K562 (cell line): ENCODE measurements around the gene ITSN1. TPM values are rescaled to one million over a fixed set of nuclear protein-coding genes. Genes with fewer than 3 reads are reported as not detected.
A peak's percentile ranks its signal among the peaks of the same experiment; 100 is the strongest.

Source experiments
- BACH1 ChIP-seq: fragments of 200-800 bp; sonication (Bioruptor generic); IDR thresholded peaks from 2 replicates; pipeline ENCODE4 v1.6.1; 2016; ENCODE audit warnings: missing genetic modification characterization, missing compliant biosample characterization
- C11orf30 ChIP-seq: fragments of 450-650 bp; IDR thresholded peaks from 2 replicates; pipeline ENCODE4 v1.6.1; 2016; ENCODE audit warnings: low read depth, mild to moderate bottlenecking
- FOXA3 ChIP-seq, 2 experiments: fragments of 450-650 bp in 1 of 2; sonication (generic) in 1 of 2; formaldehyde crosslinking; IDR thresholded peaks in 1 of 2; conservative IDR thresholded peaks in 1 of 2; 2 replicates each; pipeline versions ENCODE4 v1.4.0 to v1.8.0; 2020 to 2022; ENCODE audit warnings: mild to moderate bottlenecking in 2 of 2, missing genetic modification reagents in 1 of 2
- NCOA1 ChIP-seq: fragments of 450-650 bp; IDR thresholded peaks from 2 replicates; pipeline ENCODE4 v1.6.1; 2016; ENCODE audit warnings: low read depth
- PRMT5 ChIP-seq: sonication (generic); formaldehyde crosslinking; IDR thresholded peaks from 2 replicates; pipeline ENCODE4 v1.5.0; 2020; ENCODE audit warnings: missing genetic modification reagents
- RBM39 ChIP-seq: fragments of 200-400 bp; formaldehyde crosslinking; optimal IDR thresholded peaks from 2 replicates; pipeline ENCODE3; 2018; ENCODE audit warnings: low read depth, low read length
- SRSF1 ChIP-seq: fragments of 200-400 bp; formaldehyde crosslinking; IDR thresholded peaks from 2 replicates; pipeline ENCODE4 v1.6.1; 2017; ENCODE audit warnings: mild to moderate bottlenecking, low read depth, low read length, moderate library complexity
- TRIM24 ChIP-seq, 2 experiments: fragments of 450-650 bp; IDR thresholded peaks; 2 replicates each; pipeline ENCODE4 v1.6.1; 2016
- ZC3H8 ChIP-seq: fragments of 450-650 bp; IDR thresholded peaks from 2 replicates; pipeline ENCODE4 v1.6.1; 2017
- ZKSCAN1 ChIP-seq: fragments of 150-350 bp; IDR thresholded peaks from 2 replicates; pipeline ENCODE4 v1.6.1; 2016; ENCODE audit warnings: low read depth, low read length
- ZNF133 ChIP-seq: fragments of 250-450 bp; sonication (Bioruptor Pico); IDR thresholded peaks from 2 replicates; pipeline ENCODE4 v1.4.0; 2020; ENCODE audit warnings: mild to moderate bottlenecking
- ZNF24 ChIP-seq: fragments of 450-650 bp; IDR thresholded peaks from 2 replicates; pipeline ENCODE4 v1.6.1; 2016
- ZNF431 ChIP-seq: sonication (generic); formaldehyde crosslinking; IDR thresholded peaks from 2 replicates; pipeline ENCODE4 v1.8.0; 2022; ENCODE audit warnings: mild to moderate bottlenecking, missing genetic modification reagents
- polyA plus RNA-seq, 8 experiments: library from polyadenylated mRNA; depleted of rRNA in 4 of 8; stranded (reverse) in 5 of 8; unstranded in 3 of 8; fragments of >200 nt; fragmentation: Nextera tagmentation in 2 of 8; fragmentation: Illumina TruSeq in 1 of 8; extraction: Ambion mirVana in 2 of 8; extraction: Trizol in 1 of 8; gene quantifications; 2 replicates each; pipeline versions ENCODE4 v1.2.1 to v1.2.3, GENCODE V29; 2011 to 2014; ENCODE audit warnings: inconsistent platforms in 1 of 8, missing spikeins in 1 of 8
- total RNA-seq, 7 experiments: library from RNA; depleted of rRNA in 6 of 7; stranded (reverse); fragments of >200 nt in 6 of 7; fragmentation: Illumina TruSeq in 2 of 7; extraction: Trizol in 2 of 7; gene quantifications; 2 replicates each; pipeline versions ENCODE4 v1.2.1 to v1.2.3, GENCODE V29; 2011 to 2021; ENCODE audit warnings: low replicate concordance in 1 of 7
- TF ChIP-seq, protein P1 (sequence below): fragments of 450-650 bp; IDR thresholded peaks from 2 replicates; pipeline ENCODE4 v1.6.1; 2017; ENCODE audit warnings: antibody characterized with exemption
- TF ChIP-seq, protein P2 (sequence below): fragments of 450-650 bp; IDR thresholded peaks from 2 replicates; pipeline ENCODE4 v1.6.1; 2016; ENCODE audit warnings: low read depth
- TF ChIP-seq, protein P3 (sequence below), 2 experiments: IDR thresholded peaks in 1 of 2; conservative IDR thresholded peaks in 1 of 2; 2 replicates each; pipeline ENCODE4 v1.6.1; 2016; ENCODE audit warnings: low read depth in 2 of 2, mild to moderate bottlenecking in 1 of 2, missing compliant biosample characterization in 1 of 2, missing genetic modification characterization in 1 of 2, moderate library complexity in 1 of 2

Gene ITSN1
- total and polyA plus RNA-seq, 9 of the 15 experiments (the other 6 are each of a cell fraction or from before 2014, with no cell fraction given) = 1.1 to 12.6 (median 4.8) TPM

DNA sequence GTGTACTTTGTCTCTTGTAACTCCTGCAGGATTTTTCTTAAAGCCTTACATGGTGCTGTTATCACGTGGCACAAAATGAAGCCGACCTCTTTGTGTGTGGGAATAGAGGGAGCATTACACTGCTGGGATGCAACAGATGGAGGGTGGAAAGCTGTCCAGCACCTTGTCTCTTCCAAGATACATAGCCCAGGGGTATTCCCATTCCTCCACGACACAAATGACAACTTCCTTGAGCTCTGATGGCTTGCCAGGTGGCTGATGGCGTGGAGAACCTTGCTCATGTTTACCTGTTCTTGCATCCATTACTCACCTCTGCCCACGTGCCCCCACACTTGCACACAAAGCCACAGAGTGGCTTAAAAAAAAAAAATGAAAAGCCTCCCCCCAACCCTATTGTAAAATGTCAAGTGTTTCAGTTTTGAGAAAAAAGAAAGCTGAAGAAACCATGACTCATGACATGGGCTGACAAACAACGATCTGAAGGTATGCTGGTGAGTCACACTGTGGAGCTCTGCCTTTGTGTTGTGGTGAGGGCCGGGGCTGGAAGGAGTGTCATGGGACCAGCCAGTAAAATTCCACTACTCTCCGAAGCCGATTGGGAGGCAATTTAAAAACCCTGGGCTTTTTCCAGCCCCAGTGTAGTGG lies 305.3 kb downstream of the ITSN1 start (continued):
- TF ChIP-seq, protein P1, sequence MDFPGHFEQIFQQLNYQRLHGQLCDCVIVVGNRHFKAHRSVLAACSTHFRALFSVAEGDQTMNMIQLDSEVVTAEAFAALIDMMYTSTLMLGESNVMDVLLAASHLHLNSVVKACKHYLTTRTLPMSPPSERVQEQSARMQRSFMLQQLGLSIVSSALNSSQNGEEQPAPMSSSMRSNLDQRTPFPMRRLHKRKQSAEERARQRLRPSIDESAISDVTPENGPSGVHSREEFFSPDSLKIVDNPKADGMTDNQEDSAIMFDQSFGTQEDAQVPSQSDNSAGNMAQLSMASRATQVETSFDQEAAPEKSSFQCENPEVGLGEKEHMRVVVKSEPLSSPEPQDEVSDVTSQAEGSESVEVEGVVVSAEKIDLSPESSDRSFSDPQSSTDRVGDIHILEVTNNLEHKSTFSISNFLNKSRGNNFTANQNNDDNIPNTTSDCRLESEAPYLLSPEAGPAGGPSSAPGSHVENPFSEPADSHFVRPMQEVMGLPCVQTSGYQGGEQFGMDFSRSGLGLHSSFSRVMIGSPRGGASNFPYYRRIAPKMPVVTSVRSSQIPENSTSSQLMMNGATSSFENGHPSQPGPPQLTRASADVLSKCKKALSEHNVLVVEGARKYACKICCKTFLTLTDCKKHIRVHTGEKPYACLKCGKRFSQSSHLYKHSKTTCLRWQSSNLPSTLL = no peak
- TF ChIP-seq PRMT5 (no peak), TRIM24 (IDR thresholded peaks at IDR 0.05) (peak in 1 of 2 experiments; percentile 38; a peak in 2 of 4 replicates), SRSF1 (no peak), BACH1 (tag) (peak; percentile 88), ZC3H8 (no peak), ZKSCAN1 (0 out of 2 replicates have a peak, but pooled peaks have one; percentile 26), RBM39 (no peak), NCOA1 (0 out of 2 replicates have a peak, but pooled peaks have one; percentile 48), FOXA3 (CRISPR knock-in tag; conservative IDR thresholded peaks at IDR 0.05 in 1 of 2, IDR thresholded peaks at IDR 0.05 in 1 of 2) (peak in 1 of 2 experiments; percentile 78; a peak in 1 of 4 replicates), ZNF133 (CRISPR knock-in tag) (no peak), ZNF24 (0 out of 2 replicates have a peak, but pooled peaks have one; percentile 7), ZNF431 (CRISPR knock-in tag) (no peak), C11orf30 (peak; percentile 84)
- TF ChIP-seq, protein P2, sequence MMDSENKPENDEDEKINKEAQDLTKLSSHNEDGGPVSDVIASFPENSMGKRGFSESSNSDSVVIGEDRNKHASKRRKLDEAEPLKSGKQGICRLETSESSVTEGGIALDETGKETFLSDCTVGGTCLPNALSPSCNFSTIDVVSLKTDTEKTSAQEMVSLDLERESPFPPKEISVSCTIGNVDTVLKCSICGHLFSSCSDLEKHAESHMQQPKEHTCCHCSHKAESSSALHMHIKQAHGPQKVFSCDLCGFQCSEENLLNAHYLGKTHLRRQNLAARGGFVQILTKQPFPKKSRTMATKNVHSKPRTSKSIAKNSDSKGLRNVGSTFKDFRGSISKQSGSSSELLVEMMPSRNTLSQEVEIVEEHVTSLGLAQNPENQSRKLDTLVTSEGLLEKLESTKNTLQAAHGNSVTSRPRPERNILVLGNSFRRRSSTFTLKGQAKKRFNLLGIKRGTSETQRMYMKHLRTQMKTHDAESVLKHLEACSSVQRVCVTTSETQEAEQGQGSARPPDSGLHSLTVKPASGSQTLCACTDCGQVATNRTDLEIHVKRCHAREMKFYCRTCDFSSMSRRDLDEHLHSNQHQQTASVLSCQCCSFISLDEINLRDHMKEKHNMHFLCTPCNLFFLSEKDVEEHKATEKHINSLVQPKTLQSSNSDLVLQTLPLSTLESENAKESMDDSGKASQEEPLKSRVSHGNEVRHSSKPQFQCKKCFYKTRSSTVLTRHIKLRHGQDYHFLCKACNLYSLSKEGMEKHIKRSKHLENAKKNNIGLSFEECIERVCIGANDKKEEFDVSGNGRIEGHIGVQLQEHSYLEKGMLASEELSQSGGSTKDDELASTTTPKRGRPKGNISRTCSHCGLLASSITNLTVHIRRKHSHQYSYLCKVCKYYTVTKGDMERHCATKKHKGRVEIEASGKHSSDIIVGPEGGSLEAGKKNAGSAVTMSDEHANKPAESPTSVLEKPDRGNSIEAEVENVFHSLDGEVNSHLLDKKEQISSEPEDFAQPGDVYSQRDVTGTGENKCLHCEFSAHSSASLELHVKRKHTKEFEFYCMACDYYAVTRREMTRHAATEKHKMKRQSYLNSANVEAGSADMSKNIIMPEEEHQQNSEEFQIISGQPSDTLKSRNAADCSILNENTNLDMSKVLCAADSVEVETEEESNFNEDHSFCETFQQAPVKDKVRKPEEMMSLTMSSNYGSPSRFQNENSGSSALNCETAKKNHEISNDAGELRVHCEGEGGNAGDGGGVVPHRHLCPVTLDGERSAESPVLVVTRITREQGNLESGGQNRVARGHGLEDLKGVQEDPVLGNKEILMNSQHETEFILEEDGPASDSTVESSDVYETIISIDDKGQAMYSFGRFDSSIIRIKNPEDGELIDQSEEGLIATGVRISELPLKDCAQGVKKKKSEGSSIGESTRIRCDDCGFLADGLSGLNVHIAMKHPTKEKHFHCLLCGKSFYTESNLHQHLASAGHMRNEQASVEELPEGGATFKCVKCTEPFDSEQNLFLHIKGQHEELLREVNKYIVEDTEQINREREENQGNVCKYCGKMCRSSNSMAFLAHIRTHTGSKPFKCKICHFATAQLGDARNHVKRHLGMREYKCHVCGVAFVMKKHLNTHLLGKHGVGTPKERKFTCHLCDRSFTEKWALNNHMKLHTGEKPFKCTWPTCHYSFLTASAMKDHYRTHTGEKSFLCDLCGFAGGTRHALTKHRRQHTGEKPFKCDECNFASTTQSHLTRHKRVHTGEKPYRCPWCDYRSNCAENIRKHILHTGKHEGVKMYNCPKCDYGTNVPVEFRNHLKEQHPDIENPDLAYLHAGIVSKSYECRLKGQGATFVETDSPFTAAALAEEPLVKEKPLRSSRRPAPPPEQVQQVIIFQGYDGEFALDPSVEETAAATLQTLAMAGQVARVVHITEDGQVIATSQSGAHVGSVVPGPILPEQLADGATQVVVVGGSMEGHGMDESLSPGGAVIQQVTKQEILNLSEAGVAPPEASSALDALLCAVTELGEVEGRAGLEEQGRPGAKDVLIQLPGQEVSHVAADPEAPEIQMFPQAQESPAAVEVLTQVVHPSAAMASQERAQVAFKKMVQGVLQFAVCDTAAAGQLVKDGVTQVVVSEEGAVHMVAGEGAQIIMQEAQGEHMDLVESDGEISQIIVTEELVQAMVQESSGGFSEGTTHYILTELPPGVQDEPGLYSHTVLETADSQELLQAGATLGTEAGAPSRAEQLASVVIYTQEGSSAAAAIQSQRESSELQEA = no peak
- TF ChIP-seq, protein P3, sequence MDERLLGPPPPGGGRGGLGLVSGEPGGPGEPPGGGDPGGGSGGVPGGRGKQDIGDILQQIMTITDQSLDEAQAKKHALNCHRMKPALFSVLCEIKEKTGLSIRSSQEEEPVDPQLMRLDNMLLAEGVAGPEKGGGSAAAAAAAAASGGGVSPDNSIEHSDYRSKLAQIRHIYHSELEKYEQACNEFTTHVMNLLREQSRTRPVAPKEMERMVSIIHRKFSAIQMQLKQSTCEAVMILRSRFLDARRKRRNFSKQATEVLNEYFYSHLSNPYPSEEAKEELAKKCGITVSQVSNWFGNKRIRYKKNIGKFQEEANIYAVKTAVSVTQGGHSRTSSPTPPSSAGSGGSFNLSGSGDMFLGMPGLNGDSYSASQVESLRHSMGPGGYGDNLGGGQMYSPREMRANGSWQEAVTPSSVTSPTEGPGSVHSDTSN (CRISPR knock-in tag; IDR thresholded peaks at IDR 0.05; ENCODE audit: low read depth) = no peak
- TF ChIP-seq, protein P3 (tag; conservative IDR thresholded peaks at IDR 0.05; ENCODE audit: low read depth) = peak; percentile 82
